ENCODE measurements around the gene GSTO2.
A peak's percentile ranks its signal among the peaks of the same experiment; 100 is the strongest.

The GSTO2 gene

GRCh38 chr10:104254493-104255310, 14.3 kb upstream of the GSTO2 start, which contains the start of gene GSTO1:
Gene GSTO1, plus strand, starts transcription at chr10:104254892. Its CDS starts 37 bp downstream, at chr10:104254929.
- DNase-seq, result peak; percentile 6

- DNase-seq, result no peak
These were observed 13.5 kb upstream of the GSTO2 start for GRCh38 chr10:104255311-104255981.

DNA sequence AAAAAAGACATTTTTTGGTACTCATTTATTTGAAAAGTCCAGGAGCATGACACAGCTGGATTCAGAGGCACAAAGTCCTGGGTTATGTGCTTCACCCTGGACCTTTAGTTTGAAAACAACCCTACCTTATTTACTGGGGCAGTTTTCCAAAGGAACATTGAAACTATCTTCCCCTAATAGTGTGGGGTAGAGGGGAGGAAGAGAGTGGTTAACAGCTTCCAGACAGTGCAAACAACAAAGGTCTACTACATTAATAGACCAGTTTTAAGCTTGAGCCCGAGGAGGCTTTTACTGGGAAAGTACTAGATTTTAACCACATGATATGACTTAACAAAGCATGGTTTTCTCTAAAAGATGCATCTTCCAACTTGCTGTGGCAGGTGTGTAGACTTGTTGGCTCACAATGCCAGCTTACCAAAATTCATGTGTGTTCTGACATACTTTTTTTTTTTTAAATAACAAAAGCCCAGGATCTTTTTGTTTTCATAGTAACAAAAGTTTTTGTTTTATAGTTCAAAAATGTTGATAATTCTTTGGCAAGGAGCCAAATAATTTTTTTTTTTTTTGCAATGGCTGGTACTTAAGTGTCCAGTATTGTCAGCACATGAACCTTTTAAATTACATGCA, 12.5 kb upstream of the GSTO2 start:
- DNase-seq, result no peak

- no peak for DNase-seq
These were observed 11.7 kb upstream of the GSTO2 start for GRCh38 chr10:104257235-104257634.

- DNase-seq, result no peak
These were observed 10.8 kb upstream of the GSTO2 start for GRCh38 chr10:104258209-104258608.

DNA sequence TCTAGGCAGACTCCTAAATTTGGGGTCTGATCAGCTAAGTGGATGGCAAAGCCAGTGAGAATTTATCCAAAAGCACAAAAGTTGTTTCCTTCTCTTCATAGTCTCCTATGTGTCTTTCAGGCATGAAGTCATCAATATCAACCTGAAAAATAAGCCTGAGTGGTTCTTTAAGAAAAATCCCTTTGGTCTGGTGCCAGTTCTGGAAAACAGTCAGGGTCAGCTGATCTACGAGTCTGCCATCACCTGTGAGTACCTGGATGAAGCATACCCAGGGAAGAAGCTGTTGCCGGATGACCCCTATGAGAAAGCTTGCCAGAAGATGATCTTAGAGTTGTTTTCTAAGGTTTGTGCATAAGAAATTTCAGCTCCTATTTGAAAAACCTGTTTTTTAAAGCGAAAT, 9.5 kb upstream of the GSTO2 start:
- DNase-seq, result no peak

DNA sequence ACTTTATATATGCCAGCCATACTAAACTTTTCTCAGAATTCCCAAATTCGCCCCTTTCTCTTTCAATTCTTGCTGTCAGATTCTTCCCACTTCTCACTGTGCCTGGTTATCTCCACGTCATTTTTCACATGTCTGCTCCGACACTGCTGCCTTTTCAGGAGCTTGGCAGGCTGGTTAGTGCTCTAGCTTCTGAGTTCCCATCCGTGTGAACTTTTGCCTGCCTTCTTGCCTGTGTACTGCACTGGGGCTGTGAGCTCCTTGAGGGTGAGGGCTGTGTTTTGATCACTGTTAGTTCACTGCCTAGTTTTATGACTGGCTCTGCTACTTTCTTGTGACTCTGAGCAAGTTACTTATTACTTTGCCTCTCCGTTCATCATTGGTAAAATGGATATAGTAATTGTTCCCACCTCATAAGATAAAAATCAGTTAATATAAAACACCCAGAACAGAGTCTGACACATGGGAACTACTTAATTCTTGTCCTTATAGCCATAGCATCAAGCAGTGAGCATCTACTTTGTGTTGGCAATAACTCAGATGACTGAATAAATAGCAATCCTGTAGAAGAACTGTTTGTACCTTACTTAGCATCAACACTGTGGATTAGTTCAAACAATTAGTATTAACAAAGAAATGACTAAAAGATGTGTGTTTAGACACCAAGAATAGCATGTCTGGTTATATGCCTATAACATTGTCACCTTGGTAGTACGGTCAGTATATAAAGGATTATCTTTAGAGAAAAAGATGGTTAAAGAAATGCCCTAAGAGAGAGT, 8.8 kb upstream of the GSTO2 start:
- no peak for DNase-seq

DNA sequence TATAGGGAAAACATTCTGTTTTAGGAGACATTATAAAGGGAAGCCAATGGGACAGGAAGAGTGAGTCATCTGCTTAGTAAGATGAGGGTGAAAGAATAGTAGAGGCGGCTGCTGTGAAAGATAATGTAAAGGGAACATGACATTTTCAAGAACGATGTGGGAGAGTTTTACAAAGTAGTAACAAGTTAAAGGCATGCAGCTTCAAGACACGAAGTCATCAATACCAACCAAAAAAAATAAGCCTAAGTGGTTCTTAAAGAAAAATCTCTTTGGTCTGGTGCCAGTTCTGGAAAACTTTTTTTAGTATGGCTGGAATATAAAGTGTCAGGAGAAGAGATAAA, 8.2 kb upstream of the GSTO2 start:
- DNase-seq, result no peak

DNA sequence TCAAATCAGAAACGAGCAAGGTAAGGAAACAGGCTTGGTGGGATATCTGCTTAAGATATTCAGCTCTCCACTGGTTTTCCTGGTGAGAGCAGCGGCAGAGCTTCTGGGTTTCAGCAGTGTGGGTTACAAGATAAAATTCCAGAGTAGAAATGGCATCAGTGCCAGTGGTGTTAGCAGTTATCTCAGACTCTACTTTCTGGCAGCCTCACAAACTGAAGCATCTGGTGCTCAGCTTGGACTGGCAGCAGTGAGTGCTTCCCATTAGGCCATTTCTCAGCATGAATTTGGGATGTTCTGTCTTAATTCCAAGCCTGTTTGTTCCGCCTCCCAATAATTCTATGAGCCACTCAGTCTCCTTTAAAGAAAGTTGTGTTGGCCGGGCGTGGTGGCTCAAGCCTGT, 6.9 kb upstream of the GSTO2 start:
- DNase-seq, result no peak

DNA sequence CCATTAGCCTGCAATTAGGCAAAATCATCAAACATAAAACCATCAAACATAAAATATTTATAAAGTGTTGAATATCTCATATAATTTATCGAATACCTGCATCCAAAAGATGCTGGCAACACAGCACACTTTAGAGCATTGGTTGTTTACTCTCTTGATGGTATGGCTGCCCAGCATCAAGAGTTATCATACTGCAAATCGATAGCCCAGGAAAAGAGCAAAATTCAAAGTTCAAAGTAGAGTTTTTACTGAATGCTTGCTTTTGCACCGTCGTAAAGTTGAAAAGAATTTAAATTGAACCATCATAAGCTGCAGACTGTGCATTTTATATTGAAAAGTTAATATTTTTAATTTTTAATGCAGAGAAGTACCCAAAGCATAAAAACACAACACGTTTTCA, 4.2 kb upstream of the GSTO2 start:
- DNase-seq, result no peak

GRCh38 chr10:104267721-104268404, 1.1 kb upstream of the GSTO2 start:
- no peak for DNase-seq

- no peak for DNase-seq
These were observed 625 bp upstream of the GSTO2 start for GRCh38 chr10:104268405-104268712.

DNA sequence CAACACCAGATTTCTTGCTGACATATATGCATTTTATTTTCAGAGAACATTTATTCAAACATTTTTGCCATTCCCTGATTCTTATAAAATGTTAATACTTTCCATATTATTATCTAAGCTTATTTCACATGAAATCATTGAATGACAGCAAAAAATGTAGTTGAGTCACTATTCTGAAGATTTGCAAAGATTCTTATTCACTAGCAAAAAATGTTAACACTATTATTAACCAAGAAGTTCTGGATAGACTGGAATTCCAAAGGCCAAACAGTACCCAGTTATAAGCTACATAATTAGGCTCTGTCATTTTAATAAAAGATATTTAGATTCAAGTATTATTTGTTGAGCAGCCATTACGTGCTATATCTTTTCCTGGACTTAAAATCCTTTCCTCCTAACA, 4.3 kb downstream of the GSTO2 start:
- no peak for DNase-seq

- DNase-seq, result no peak
These were observed 5.1 kb downstream of the GSTO2 start for GRCh38 chr10:104273899-104274575.

DNA sequence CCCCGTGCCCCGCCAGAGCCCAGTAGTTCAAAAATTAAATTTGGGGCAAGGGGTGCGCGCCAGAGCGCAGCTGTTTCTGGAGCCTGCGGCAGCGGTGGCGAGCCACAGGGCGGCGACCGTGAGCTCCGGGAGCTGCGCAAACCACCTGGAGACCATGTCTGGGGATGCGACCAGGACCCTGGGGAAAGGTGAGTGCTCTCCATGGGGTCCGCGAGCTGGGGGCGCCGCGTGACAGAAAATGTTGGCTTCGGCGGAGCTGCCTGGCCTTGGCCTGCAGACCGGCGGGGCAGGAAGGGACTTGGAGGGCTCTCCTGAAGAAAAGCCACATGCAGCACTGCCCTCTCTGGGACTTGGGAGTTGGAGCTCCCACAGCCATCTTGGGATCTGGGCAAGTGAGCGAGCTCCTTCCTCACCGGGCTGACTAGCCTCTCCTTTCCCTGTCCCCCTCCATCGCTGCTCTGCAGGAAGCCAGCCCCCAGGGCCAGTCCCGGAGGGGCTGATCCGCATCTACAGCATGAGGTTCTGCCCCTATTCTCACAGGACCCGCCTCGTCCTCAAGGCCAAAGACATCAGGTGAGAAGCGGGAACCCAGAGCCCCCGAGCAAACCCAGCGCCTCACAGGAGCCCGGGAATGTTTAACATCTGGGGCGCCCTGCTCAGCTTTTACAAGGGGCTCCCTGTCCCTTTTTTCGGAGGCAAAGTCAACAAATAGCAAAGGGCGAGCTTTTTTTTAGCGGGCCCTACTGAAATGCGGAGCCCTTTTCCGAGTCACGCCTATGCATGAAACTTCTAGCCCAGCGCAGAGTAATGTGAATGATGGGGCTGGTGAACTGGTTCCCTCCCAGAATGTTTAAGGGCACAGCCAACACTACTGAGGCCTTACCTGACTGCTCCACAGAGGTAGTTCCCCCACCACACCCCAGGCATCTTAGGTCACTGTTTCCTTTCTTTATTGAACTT, 6.1 kb downstream of the GSTO2 start:
- DNase-seq, result no peak

- DNase-seq, result no peak
These were observed 7.2 kb downstream of the GSTO2 start for GRCh38 chr10:104276192-104276591.

GRCh38 chr10:104277785-104278184, 8.8 kb downstream of the GSTO2 start:
- peak; percentile 64 for DNase-seq

- DNase-seq, result no peak
These were observed 10.7 kb downstream of the GSTO2 start for GRCh38 chr10:104279550-104280259.

DNA sequence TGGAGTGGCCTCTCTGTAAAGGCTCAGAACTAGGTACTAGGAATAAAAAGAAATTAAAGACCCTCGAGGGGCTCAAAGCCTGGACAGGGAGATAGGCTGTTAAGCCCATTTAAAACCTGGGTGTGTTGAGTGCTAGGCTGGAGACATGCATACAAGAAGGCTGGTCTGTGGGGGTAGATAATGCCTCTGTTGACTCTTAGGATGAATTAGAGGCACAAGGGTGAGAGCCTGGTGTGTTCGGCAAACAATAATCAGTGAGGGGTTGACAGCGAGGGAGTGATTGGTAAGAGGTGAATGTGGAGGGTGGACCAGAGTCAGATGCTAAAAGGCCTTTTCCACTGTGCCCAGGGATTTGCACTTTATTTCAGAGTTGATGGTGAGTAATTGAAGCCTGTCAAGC, 12.7 kb downstream of the GSTO2 start:
- DNase-seq, result no peak

GRCh38 chr10:104284846-104285245, 15.9 kb downstream of the GSTO2 start:
- no peak for DNase-seq
